NCI-H345 treated with DMSO at 0.1 percent for 48 hours (cell line): ENCODE results near the gene CLOCK.

Source experiments
- DNase-seq: peaks from one replicate; lab custom pipeline; 2025; ENCODE audit not compliant: unreplicated experiment; lab: John Stamatoyannopoulos, UW

The CLOCK gene

DNA sequence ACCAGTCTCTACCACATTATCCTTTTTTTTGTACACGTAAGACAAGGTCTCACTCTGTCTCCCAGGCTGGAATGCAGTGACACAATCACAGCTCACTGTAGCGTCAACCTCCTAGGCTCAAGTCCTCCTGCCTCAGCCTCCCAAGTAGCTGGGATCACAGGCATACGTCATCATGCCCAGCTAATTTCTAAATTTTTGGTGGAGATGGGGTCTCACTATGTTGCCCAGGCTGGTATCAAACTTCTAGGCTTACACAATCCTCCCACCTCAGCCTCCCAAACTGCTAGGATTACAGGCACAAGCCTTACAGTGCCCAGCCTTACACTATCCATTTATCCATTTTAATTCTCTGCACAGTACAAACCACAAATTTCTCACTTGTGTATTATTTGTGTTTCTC lies 58.0 kb downstream of the CLOCK start:
- DNase-seq, result no peak

DNA sequence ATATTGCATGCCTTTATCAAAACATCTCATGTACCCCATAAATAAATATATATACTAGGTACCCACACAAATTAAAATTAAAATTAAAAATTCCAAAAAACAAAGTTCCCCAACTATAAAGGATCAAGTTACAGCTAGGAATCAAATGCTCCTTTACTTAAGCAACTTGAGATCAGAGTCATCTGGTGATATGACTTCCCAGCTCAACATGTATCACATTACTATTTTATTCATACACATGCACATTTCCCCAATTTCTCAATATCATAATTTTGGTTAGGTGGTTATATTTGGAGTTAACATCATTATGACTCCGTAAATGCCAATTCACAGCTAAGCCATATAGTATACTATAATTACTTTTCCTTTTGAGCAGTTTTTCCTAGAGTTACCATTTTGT lies 60.9 kb downstream of the CLOCK start:
- no peak for DNase-seq

- no peak for DNase-seq
Measured at GRCh38 chr4:55483315-55483714, 63.4 kb downstream of the CLOCK start.

- no peak for DNase-seq
Measured at GRCh38 chr4:55475394-55476243, 71.1 kb downstream of the CLOCK start.

GRCh38 chr4:55469979-55470378 lies 76.7 kb downstream of the CLOCK start:
- DNase-seq, result no peak

DNA sequence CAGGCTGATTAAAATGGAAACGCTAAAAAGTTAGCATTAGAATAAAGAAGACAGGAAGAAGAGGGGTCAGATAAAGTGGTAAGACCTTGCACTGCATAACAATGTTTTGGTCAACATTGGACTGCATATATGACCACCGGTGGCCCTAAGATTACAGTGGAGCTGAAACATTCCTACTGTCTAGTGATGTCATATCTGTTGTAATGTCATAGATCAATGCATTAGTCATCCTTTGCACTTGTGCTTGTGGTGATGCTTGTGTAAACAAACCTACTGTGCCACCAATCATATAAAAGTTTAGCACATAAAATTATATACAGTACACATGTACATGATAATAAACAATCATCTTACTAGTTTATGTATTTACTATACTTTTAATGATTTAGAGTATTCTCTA lies 78.0 kb downstream of the CLOCK start:
- no peak for DNase-seq

- no peak for DNase-seq
Measured at GRCh38 chr4:55466001-55466400, 80.7 kb downstream of the CLOCK start.

- no peak for DNase-seq
Measured at GRCh38 chr4:55458611-55459010, 88.1 kb downstream of the CLOCK start.

DNA sequence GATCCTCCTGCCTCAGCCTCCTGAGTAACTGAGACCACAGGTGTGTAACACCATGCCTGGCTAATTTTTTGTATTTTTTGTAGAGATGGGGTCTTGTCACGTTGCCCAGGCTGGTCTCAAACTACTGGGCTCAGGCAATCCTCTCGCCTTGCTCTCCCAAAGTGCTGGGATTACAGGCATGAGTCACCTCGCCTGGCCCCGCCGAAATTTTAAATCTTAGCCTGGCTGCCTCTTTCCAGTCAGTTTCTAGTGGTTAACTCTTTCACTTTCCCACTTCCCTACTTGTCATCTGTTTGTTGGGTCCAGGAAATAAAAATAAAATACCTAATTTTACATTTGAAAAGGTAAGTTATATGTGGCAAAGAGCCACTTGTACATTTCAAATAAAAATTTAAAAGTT lies 88.5 kb downstream of the CLOCK start:
- no peak for DNase-seq

GRCh38 chr4:55450566-55450965 lies 96.1 kb downstream of the CLOCK start:
- no peak for DNase-seq

DNA sequence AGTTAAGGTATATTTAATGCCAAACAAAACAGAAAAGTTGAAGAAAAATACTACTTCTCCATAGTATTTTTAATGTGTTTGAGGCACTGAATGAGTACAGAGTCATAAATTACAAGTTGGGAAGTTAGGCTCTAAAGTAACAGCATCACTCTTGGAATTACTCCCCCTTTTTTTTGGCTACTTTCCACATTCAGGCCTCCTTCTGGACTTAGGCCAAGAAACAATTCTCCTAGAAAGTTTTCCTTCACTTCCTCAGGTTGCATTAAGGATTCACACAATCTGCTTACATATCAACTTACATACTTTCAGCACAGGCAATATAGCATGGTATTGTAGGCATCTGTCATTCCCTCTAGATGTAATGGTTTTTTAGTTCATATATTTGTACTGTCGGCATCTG lies 98.9 kb downstream of the CLOCK start:
- no peak for DNase-seq

DNA sequence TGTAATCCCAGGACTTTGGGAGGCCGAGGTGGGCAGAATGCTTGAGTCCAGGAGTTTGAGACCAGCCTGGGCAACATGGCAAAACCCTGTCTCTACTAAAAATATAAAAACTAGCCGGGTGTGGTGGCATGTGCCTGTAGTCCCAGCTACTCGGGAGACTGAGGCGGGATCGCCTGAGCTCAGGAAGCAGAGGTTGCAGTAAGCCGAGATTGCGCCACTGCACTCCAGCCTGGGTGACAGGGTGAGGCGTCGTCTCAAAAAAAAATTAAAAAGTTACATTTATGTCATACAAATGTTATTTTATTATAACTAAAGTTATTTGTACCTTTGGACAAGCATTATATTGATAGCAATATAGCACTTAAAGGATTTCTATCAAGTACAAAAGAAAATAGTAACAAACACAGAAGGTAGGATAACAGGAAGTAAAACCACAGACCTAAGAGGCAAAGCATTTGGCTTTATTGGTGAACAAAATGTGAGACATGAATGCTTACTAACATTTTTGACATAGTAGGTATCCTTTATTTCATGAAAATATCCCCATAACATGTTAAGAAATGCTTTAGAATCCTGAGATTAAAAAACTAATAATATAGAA lies 99.5 kb downstream of the CLOCK start:
- no peak for DNase-seq

DNA sequence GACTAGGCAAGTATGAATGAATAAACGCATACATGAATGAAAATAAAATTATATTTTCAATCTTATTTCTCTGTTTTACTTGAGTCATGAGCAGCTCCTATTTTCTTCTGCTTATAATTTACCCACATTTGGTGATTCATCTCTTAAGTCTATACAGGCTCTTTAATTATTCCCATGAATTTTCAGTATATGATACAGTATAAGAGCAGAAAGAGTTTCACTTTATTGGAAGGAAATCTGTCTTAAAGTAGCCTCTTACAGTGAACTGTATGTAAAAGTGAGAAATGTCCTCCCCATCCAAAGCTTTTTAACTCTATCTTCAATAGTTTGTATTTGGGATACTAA lies 100.2 kb downstream of the CLOCK start:
- no peak for DNase-seq

DNA sequence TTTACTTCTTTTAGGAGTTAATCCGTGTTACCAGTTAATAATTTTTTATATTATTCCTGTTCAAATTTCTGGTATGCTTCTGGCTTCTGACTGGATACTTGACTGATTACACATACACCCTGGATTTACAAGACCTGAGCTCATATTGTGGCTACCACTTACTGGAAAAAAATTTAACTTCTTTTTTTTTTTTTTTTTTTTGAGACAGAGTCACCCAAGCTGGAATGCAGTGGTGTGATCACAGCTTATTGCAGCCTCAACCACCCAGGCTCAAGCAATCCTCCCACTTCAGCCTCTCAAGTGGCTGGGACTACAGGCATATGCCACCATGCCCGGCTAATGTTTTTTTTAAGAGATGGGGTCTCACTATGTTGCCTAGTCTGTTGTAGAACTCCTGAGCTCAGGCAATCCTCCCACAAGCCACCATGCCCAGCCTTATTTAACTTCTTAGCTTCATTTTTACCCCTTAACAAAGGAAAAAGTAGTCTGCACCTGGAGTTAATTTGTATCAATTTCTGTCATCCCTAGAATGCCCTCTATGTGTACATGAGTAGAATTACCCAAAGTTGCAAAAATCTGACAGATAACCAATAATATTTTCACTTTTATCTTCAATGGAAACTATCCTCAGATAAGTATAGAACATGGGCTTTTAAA lies 100.7 kb downstream of the CLOCK start:
- DNase-seq, result no peak

GRCh38 chr4:55444827-55445226 lies 101.9 kb downstream of the CLOCK start:
- DNase-seq, result no peak

GRCh38 chr4:55442541-55442940 lies 104.2 kb downstream of the CLOCK start:
- DNase-seq, result no peak

- DNase-seq, result no peak
Measured at GRCh38 chr4:55440786-55441185, 105.9 kb downstream of the CLOCK start.

DNA sequence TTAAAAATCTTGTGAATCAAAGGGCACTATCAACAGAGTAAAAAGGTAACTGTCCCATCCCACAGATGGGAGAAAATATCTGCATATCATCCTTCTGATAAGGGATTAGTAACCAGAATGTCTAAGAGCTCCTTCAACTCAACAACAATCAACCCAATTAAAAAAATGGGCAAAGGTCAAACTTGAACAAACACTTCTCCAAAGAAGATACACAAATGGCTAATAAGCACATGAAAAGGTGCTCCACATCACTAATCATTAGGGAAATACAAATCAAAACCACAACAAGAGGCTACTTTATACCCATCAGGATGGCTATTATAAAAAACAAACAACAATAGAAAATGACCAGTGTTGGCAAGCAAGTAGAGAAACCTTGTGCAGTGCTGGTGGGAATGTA lies 107.7 kb downstream of the CLOCK start:
- DNase-seq, result no peak

- no peak for DNase-seq
Measured at GRCh38 chr4:55438314-55438713, 108.4 kb downstream of the CLOCK start.

GRCh38 chr4:55437823-55438222 lies 108.9 kb downstream of the CLOCK start:
- DNase-seq, result no peak

GRCh38 chr4:55437356-55437796 lies 109.3 kb downstream of the CLOCK start:
- no peak for DNase-seq

DNA sequence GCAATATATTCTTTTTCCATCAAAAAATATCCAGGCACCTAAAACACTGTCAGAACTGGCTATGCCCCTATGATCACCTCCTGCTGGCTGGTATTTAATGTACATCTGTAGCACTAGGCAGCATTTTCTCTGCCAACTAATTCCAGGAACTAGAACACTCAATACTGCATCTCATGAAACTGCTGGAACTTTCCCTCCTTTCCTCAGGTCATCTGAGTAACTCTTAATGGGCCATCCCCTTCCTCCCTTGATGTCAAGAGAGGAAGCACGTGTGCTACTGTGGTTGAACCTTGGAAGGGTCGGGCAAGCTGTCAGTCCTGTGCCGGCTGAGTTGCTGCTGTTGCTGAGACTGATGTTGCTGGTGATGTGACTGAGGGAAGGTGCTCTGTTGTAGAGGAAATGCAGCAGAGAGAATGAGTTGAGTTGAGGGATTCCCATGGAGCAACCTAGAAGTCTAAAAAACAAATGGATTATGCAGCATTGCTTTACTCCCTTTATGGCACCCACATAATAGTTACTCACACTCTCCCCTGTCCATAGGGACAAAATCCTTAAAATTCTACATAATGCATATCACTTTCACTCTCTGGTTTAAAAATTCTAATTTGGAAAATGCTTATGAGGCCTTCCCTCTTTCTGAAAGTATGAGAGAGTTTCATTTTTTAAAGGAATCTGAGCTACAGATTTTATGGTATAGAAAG lies 111.4 kb downstream of the CLOCK start:
- no peak for DNase-seq
